Measurements from ENCODE around the gene MPPE1.

The MPPE1 gene

DNA sequence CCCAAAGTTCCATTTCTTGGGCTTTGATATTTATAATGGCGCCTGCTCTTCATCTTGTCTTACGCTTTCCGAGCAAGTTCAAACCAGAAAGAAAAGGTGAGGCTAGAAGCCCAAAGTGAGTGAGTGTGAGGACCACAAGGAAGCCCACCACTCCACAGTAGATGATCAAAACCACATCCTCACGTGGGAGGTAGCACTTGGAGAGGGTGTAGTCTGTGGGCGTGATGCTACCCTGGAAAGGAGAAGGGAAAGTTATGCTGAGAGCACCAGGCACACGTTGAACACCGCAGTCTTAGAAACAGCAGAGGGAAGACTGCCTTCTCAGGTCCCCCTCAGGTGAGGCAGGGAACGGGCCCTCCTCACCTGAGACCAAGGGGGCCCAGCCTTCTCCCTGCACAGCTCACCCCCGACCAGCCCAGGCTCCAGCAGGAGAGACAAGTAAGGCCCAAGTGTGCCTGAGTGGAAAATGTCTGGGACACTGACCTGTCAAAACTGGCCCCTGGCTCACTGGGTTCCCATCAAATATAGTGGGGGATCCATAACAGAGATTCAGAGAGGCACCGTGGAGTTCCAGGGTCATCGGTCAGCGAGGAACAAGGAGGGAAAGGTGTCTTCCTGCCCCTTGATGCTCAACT is 23.6 kb downstream of the MPPE1 start:
- no peak for DNase-seq

DNA sequence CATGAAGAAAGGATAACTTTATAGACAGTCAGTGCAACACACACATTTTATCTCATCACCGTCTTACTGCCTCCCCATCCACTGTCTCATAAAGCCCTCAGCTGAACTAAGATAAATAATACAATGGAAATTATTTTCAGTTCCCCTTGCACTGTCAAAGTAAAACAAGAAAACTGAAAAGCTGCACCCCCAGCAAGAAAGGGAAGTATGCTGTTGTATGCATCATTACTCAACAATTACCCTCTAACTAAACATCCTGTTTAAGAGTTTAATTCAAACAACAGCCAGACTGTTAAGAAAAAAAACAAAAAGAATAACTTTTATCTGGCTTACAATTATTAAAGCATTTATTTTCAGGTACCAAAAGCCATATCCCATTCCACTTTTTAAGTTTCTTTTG is 25.0 kb downstream of the MPPE1 start:
- DNase-seq = peak; percentile 77

DNA sequence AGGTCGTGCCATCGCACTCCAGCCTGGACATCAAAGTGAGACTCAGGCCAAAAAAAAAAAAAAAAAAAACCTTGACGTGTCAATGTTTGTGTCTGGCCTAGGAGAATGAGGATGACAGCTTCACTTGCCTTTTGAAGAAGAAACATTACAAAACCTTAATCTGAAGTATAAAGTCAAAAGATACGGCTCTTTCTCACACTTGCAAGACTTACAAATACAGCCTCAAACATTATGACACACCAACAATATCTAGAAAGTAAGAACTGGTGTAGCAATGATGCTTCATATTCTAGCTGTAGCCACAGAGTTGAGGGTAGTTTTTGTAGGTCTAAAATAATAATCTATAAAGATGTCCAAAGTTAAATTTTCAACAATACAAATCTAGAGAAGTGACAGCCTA is 25.5 kb downstream of the MPPE1 start:
- no peak for DNase-seq

DNA sequence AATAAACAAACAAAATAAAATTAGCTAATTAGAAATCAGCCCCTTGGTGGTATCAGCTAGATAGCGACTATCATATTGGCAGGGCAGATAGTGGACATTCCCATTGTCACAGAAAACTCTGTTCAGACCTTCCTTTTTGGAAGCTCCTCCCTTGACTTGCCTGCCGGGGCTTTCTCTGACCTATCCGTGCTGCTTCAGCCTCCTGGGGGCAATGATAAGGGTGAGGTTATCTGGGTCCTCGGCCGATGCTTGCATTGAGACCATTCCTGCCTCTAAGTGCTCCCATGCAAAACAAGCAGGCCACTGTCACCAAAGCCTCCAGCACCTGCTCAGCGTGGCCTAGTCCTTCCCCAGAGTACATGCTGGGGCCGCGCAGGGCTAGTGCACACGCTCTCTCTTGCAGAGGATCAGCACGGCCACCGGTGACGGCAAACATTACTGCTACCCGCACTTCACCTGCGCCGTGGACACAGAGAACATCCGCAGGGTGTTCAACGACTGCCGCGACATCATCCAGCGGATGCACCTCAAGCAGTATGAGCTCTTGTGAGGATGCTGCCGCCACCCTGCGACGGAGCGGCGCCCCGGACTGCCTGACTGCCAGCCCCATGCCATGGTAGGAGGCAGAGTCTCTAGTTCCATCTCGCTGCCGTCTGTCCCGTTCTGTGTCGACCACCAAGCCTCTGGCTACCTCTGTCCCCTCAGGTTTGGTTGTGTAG is 27.4 kb downstream of the MPPE1 start:
- DNase-seq = no peak

DNA sequence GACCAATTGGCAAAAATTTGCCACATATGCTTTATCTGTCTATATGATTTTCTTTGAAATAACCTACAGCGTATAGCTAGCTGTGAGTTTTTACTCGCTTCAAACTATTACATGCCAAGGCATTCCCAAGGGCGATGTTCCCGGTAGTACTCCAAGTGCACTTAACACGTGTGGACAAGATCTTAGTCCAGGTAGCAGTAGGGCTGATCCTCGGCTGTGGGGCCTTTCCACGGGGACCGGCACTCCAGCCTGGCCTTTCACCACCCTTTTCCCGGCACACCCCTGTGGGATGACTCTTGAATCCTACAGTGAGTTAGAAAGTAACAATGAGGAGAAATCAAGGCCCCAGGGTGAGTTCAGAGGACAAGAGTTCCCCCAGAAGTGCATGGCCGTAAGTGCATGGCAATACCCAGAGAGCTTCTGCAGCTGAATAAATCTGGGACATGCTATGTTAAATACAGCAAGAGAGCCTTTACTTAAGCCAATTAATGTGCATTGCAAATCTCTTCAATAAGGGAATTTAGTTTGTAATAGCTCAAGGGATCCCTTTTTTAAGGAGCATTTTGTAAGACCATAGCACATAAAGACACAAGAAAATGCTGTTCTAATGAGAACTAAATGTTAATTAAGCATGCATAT is 30.5 kb downstream of the MPPE1 start:
- DNase-seq = no peak

DNA sequence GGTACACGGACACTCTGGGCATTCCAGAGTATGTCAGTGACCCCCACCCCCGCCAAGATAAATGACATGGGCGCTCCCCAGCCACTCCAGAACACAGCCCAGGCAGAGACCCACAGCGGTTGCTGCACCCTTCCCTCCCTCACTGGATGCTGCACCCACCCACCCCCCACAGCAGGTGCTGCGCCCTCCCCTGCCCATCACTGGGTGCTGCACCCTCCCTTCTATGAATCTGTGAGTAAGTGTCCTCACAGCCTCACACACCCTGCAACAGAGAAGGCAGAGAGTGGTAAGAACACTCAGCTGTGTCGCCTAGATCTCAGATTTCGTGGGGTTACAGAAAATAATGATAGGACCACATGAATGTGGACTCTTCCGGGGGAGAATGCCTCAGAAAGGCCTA is 33.4 kb downstream of the MPPE1 start:
- DNase-seq = no peak

DNA sequence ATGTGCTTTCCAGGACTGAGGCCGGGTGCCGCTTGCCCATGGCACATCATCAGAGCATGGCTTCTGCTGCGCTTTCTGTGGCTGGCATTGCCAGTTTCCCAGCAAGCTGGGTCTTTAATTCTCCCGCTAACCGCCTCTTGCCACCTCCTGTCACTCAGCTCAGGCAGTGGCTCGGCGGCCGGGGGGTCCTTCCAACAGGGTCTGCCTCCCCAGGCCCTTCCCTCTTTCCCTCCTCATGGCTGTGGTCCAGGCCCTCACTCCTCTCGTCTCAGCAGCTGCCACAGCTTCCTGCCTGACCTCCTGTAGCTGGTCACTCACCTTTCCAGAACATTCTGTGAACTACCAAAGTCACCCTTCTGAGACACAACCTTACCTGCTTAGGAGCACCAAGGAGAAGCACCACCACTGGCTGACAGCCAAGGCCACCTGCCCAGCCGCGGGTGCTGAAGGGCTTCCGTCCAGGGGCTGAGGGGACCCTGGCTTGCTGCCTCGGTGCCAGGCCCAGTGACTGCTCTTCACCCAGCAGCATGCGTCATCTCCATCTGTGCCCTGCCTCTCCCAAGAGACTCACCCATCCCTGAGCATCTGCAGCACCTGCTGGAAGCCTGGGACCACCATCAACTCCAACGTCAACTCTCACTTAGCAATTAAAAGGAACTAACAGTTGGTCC is 34.3 kb downstream of the MPPE1 start:
- DNase-seq = no peak

DNA sequence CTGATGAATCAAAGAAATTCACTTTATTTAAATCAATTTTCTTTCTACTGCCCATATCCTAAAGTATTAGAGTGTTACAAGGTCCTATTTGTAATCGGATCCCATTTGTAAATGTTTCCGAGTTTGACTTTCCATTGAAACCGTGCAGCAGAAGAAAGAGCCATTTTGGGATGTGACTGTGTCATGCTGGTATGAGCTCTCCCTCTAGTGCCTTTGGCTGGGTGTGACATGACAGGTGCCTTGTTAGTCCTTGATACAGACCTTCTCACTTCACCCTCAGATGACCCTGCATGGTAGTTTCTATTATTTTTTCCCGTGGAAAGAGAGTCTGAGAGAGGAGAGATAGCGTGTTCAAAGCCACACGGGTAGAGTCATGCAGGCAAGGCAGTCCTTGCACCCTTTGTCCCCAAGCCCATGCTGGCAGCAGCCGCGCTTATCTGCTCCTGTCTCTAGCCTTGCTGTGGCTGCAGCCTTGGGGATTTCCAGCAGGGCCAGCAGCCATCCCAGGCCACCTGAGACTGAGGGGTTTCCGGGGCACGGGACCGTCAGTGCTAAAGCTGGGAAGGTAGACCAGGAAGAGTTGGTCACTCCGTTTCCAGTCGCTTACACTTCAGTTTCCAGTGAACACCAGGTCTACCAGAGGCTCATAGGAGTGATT is 35.5 kb downstream of the MPPE1 start:
- no peak for DNase-seq

DNA sequence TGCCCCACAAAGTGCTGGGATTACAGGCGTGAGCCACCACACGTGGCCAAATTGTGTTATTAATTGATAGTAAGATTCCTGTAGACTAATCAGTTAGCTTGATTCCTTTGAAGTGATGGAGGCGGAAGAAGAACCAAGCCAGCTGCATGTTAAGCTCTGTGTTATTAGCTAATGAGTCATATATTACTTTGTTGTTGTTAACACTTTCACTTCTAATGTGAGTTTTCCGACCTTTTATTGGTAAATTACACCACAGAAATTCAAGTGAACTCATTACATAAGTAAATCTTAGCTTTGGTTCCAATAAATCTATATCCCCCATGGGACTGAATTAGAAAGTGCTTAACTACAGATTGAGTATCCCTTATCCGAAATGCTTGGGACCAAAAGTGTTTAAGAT is 36.6 kb downstream of the MPPE1 start:
- DNase-seq = no peak

DNA sequence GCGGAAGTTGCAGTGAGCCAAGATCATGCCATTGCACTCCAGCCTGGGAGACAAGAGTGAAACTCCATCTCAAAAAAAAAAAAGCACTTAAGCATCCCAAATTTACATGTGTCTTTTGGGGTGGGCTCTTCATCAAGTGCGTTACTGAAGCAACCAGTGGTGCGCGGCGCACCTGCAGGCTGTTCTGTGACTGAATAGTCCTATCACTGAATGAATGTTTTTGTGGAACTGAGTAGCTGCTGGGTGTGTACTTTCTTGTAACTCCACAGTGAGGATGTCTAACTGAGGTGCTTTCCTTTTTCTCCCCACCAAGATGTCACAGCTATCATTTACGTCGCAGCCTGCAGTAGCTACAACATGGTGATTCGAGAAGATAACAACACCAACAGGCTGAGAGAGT is 39.9 kb downstream of the MPPE1 start:
- DNase-seq = no peak

DNA sequence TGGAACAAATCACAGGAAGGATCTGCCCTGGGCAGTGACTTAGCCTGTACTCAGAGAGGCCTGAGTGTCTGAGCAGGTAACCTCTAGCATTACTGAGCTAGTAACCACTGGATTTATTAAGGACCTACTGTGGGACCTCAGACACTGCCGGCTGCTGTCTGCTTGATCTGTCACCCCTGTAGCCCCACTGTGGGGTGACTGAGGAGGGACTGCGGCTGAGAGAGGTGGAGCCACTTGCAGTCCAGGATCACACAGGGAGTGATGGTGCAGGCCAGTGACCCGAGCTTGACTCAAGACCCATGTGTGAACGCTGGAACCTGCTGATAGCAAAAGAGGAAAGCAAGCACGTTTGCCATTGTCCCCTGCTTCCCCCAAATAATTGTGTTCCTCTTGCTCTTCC is 41.4 kb downstream of the MPPE1 start:
- DNase-seq = no peak

DNA sequence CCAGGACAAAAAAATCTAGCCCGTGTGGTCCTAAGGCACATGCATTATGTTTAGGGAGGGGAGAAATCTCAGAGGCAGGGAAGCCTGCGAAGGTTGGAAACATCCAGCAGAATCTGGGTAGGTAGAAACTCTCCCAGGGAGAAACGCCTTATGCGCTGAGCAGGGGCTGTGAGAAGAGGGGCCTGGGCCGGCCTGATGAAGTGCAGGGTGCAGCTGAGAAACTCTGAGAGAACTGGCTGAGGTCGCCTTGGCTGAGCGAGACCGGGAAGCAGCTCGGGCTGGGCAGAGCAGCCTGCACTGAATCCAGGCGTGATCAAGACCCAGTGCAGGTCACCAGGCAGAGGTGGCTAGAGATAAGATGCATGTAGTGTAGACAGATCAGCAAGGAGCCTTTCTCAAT is 41.8 kb downstream of the MPPE1 start:
- DNase-seq = no peak

DNA sequence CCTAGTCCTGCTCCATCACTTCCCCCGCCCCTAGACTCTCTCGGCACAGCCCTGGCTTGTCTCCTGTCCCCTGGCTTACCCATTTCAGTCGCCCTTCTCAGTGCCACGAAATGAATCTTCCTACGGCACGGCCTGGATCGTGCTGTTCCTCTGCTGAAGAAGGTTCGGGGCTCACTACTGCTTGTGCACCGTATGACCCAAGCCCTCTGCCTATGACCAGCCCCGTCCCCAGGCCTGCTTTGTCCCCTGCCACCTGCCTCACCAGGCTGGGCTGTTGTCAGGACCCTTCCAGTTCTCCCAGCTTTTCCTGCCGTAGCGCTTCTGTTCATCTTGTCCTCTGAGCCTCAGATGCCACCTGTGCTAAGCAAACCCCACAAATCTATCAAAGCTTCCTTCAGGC is 43.0 kb downstream of the MPPE1 start:
- no peak for DNase-seq

DNA sequence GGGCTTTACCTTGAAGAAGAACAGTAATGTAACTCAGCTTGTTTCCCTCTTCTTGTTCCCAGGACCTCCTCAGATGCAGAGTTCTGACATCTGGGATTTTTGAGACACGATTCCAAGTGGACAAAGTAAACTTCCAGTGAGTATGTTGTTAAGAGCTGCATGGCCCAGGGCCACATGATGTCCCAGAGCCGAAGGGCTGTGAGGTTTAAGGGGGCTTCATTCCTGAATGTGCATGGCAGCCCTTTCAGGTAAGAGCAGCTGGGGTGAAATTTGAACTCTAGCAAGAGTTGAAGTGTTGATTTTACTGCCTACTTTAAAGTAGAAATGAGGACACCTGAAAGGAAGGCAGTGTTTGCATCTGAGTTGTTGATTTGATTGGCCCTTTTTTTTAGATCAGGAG is 43.6 kb downstream of the MPPE1 start:
- no peak for DNase-seq

DNA sequence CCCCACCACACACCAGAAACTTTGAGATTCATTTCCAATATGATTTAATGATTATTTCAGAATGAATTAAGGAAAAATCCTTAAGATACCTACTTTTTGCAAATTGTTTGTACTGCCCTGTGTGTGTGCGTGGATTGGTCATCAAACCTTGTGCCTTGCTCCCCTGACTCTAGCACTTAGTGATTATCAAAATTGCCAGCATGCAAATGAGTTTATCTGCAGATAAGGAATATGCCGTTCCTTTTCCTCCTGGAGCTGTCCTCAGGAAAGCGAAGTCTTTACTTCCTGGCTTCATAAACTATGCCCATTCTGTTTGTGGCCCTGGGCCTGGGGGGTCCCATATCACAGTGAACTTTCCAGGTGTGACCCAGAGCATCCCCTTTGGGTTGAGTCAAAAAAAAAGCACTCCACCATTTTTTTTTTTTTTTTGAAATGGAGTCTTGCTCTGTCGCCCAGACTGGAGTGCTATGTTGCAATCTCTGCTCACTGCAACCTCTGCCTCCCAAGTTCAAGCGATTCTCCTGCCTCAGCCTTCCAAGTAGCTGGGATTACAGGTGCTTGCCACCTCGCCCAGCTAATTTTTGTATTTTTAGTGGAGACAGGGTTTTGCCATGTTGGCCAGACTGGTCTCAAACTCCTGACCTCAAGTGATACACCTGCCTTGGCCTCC is 45.5 kb downstream of the MPPE1 start:
- DNase-seq = no peak

DNA sequence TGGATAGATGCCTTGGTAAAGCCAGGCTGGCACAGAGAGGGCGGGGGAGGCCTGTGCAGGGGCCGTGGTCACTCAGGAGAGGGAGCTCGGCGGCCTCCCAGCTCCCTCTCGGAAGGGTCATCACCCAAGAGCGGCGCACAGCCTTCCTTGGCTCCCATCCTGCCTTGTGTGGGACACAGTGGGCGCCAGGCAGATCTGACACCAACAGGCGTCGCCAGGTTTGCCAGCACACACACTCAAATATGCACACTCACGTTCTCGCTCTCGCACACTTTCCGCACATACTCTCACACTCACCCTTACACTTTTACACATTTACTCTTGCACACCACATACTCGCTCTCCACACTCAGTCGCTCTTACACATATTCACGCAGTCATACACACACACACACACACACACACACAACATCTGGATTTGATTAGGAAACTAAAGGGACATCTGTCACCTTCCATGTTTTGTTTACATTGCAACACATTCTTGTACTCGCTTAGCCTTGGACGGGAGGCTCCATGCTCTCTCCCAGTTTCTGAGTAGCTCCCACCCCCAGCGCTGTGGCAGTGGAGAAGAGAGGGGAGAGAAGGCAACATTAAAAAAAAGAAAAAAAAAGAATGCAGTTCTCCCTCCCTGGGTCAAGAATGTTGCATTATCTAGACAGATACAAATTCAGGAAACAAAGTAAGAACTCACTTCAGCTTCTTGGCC is 46.4 kb downstream of the MPPE1 start:
- no peak for DNase-seq

DNA sequence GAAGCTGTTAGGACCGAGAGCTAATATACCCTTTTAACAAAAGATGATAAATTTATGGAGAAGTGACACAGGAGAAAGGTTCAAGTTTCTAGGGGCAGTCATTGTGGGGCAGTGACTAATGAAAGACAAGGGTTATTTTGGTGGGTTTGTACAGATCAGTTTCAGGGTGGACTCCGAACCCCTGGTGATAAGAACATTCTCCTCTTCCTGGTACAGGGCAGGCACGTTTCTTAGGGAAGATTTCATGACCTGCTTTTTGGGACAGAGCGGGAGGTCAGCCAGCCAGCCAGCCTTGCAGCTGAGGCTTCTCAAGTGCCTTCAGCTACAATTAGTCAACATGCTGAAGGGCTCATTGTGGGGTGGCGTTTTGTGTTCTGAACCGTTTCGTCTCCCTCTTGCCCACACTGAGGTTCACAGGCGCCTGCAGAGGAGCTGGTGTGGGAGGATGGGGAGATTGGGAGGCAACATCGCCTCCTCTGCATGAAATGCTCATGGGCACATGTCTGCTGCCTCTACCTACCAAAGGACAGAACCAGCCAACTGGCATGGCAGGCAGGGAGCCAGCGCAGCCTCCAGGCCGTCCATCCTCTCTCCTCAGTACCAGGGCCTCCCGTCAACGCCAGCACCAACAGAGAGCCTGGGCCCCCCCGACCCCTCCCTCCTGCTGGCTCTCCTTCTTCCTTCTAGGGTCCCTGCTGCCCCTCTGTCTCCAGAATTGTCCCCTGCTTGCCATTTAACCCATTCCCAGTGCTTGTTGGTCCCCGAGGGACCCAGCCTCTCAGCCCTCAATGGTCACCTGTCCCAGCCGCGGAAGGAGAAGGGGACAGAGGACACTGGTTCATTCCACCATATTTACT is 47.3 kb downstream of the MPPE1 start:
- DNase-seq = no peak

DNA sequence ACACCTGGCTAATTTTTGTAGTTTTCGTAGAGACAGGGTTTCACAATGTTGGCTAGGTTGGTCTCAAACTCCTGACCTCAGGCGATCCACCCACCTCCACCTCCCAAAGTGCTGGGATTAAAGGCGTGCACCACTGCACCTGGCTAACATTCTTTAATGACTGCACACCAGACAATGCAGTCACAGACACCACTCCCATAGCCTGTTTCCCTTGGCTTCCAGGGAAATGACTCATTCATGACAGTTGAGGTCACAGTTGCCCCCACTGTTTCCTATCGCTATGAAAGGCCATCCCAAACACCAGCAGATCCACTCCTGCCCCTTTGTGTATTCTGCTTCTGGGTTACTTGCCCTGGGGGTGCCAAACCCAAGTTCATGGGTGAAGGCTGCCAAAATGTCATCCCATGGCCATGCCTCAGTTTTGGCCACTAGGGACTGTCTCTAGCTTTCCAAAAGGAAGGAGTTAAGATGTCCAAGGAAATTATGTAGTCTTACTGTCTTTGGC is 48.2 kb downstream of the MPPE1 start:
- DNase-seq = no peak

DNA sequence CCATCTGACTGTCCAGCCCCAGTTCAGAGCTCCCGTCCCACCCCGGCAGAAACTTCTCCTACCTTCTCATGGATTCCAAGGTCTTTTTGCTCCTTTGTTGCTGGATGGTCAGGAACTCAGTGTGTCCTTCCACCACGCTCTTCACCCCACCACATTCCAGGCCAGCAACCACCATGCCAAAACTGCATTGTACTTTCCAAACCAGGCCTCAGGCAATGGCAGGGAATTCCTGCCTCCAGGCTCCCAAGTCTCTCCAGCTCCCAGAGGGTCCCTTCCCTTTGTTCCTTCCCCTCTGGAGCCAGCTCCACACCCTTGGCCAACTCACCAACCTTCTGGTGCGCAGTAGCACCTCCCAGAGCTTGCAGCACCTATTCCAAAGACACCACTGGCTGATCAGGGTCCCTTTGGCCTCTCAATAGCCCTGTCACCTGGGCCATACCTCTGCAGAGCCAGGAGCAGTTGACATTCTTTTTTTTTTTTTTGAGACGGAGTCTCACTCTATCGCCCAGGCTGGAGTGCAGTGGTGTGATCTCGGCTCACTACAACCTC is 48.8 kb downstream of the MPPE1 start:
- no peak for DNase-seq

DNA sequence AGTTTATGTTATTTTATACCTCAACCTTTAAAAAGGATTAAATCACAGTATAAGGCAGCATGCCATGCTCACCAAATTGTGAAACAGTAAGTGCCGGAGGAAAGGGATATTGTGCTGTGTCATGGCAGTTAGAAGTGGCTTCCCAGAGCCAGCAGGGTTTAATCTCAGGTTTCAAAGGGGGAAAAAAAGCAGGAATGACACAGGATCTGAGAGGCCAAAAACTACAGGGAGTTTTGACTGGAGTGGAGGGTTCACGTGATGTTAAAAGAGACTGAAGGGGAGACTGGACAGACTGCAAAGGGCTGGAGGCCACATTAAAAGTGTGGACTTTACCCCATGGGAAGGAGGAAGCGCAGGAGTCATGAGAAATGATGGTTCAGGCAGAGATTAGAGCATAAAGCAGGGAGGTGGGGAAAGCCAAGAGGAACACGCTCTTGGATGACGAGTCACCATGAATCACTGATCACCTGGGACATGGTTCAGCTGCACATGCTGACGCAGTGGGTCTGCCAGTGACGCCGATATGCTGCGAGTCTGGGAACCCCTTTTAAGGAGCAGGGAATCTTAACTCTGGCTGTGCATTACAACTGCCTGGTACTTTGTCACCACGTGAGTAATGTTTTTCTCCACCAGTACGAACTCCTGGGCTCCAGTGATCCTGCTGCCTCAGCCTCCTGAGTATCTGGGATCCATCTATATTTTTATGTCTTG is 50.8 kb downstream of the MPPE1 start:
- DNase-seq = no peak
